GM12865 (cell line): ENCODE results near the gene MIEF1.

Source experiments
- DNase-seq: peaks from one replicate; pipeline ENCODE4 v3.0.0; 2010; ENCODE audit warnings: low read depth
- H3K4me3 ChIP-seq: 2 replicates; pipeline ENCODE4 v1.5.1; 2011; ENCODE audit warnings: mild to moderate bottlenecking, low read depth, low read length, control low read depth
- TF ChIP-seq, protein P1 (sequence below): IDR thresholded peaks from 2 replicates; pipeline ENCODE4 v1.5.1; 2011; ENCODE audit warnings: low read length, control low read depth, low read depth, inconsistent platforms; ENCODE audit not compliant: insufficient read depth; ENCODE audit errors: missing control alignments

The MIEF1 gene

GRCh38 chr22:39490966-39491680 is 11.0 kb upstream of the MIEF1 start:
- DNase-seq: no peak
- TF ChIP-seq, protein P1, sequence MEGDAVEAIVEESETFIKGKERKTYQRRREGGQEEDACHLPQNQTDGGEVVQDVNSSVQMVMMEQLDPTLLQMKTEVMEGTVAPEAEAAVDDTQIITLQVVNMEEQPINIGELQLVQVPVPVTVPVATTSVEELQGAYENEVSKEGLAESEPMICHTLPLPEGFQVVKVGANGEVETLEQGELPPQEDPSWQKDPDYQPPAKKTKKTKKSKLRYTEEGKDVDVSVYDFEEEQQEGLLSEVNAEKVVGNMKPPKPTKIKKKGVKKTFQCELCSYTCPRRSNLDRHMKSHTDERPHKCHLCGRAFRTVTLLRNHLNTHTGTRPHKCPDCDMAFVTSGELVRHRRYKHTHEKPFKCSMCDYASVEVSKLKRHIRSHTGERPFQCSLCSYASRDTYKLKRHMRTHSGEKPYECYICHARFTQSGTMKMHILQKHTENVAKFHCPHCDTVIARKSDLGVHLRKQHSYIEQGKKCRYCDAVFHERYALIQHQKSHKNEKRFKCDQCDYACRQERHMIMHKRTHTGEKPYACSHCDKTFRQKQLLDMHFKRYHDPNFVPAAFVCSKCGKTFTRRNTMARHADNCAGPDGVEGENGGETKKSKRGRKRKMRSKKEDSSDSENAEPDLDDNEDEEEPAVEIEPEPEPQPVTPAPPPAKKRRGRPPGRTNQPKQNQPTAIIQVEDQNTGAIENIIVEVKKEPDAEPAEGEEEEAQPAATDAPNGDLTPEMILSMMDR: no peak
- H3K4me3 ChIP-seq: no peak overlapping the region

GRCh38 chr22:39491696-39492095 is 10.4 kb upstream of the MIEF1 start:
- TF ChIP-seq, protein P1: no peak
- DNase-seq: no peak
- H3K4me3 ChIP-seq: no peak overlapping the region

DNA sequence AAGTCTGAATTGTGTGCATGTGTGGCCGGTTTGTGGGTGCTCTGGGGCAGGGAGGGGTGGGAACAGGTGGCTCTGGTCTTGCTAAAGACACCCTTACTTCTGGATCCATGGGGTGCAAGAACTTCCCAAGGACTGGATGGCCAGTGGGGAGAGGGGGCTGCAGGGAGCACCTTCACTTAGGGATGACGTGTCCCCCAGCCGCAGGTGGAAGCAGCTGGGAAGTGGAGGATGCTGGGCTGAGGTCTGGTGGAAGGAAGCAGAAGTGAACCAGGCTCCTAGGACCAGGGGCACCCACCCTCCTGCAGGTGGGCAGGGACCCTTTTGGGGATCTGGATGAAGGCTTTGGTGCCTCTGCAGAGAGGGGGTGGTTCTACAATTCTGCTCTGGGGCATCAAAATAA is 9.9 kb upstream of the MIEF1 start:
- TF ChIP-seq, protein P1: no peak
- no peak overlapping the region for H3K4me3 ChIP-seq
- DNase-seq: no peak

DNA sequence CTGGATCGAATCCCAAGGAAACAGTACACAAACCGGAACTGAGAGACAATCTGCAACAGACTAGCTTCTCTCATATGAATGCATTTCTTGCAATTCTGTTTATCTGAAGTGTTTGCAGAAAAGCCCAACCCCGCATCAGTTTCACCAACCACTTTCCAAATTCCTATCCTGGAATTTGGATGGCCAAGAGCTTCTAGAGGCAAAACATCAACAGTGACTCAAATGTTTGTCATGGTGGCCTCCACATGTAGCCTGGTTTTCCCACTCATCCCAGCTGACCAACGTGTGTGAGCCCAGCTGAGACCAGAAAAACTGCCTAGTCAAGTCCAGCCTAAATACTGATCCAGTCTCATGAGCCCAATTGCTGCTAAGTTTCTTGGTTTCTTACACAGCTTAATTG is 8.3 kb upstream of the MIEF1 start:
- TF ChIP-seq, protein P1: no peak
- no peak overlapping the region for H3K4me3 ChIP-seq
- DNase-seq: no peak

DNA sequence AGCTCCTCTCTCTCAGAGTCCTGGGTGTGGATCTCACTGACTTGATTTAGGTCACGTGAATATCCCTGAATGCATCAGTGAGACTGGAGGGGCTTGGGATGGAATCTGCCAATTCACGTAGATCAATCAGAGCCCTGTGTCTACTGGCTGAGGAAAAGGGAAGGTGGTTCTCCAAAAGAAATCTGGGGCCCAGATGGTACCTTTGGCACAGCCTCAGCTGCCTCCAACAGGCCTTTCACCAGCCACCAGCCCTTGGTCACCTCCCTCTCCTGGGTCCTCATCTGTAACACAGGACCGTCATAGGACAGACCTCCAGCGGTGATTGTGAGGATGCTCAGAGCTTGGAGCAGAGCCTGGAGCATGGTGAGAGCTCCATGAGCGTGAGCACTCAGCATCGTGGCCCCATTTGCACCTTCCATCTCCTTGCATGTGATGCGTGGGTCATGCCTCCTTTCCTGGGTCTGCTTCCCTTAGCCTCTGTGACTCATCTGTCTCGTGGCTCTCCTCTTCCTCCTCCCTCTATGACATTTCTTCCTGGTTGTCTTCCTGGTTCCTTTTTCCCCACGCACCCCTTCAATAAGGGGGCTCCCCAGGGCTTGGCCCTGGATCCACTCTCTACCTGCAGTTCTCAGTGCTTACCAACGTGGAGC is 7.5 kb upstream of the MIEF1 start:
- TF ChIP-seq, protein P1: no peak
- no peak for DNase-seq
- no peak overlapping the region for H3K4me3 ChIP-seq

GRCh38 chr22:39496131-39496838 is 5.8 kb upstream of the MIEF1 start:
- peak; percentile 70 for DNase-seq
- TF ChIP-seq, protein P1: peak; percentile 80
- H3K4me3 ChIP-seq: no peak overlapping the region
